Adrenal gland (tissue), 5 donors: ENCODE data around the gene NEK5.

ENCODE experiments used
- POLR2A ChIP-seq, 2 donors: fragments of 450-650 bp; IDR thresholded peaks; one replicate each; pipeline ENCODE4 v1.6.1; 2017; ENCODE audit warnings: antibody characterized with exemption in 2 of 2, mild to moderate bottlenecking in 2 of 2, moderate library complexity in 1 of 2
- TF ChIP-seq, protein P1 (sequence below), 6 experiments: fragments of 450-650 bp in 4 of 6; fragments of 200-600 bp in 2 of 6; sonication (generic) in 1 of 6; IDR thresholded peaks; 1 replicate in 5 of 6; 2 replicates in 1 of 6; pipeline versions ENCODE4 v1.5.1 to v1.8.0; 2016 to 2021; ENCODE audit warnings: antibody characterized with exemption in 6 of 6, mild to moderate bottlenecking in 2 of 6, moderate library complexity in 1 of 6
- donor health status: DM: no; HTN: no; CAD: no.

- TF ChIP-seq, protein P1, sequence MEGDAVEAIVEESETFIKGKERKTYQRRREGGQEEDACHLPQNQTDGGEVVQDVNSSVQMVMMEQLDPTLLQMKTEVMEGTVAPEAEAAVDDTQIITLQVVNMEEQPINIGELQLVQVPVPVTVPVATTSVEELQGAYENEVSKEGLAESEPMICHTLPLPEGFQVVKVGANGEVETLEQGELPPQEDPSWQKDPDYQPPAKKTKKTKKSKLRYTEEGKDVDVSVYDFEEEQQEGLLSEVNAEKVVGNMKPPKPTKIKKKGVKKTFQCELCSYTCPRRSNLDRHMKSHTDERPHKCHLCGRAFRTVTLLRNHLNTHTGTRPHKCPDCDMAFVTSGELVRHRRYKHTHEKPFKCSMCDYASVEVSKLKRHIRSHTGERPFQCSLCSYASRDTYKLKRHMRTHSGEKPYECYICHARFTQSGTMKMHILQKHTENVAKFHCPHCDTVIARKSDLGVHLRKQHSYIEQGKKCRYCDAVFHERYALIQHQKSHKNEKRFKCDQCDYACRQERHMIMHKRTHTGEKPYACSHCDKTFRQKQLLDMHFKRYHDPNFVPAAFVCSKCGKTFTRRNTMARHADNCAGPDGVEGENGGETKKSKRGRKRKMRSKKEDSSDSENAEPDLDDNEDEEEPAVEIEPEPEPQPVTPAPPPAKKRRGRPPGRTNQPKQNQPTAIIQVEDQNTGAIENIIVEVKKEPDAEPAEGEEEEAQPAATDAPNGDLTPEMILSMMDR (IDR thresholded peaks at IDR 0.05): no peak
- TF ChIP-seq POLR2A (IDR thresholded peaks at IDR 0.05): no peak
Observed at GRCh38 chr13:51997186-51997585, 131.7 kb downstream of the NEK5 start.
